ENCODE measurements around the gene MICALL2.

MICALL2 gene

GRCh38 chr7:1411414-1411813 lies 47.9 kb downstream of the MICALL2 start:
- DNase-seq: no peak

GRCh38 chr7:1410992-1411391 lies 48.3 kb downstream of the MICALL2 start:
- DNase-seq: no peak

GRCh38 chr7:1409555-1409954 lies 49.7 kb downstream of the MICALL2 start:
- no peak for DNase-seq

GRCh38 chr7:1408466-1408865 lies 50.8 kb downstream of the MICALL2 start:
- DNase-seq: no peak

GRCh38 chr7:1407892-1408291 lies 51.4 kb downstream of the MICALL2 start:
- no peak for DNase-seq

GRCh38 chr7:1404898-1405548 lies 54.2 kb downstream of the MICALL2 start:
- no peak for DNase-seq

GRCh38 chr7:1404460-1404809 lies 54.8 kb downstream of the MICALL2 start:
- DNase-seq: no peak

- DNase-seq: peak; percentile 54
Observed at GRCh38 chr7:1403638-1404459, 55.4 kb downstream of the MICALL2 start.

GRCh38 chr7:1402791-1403637 lies 56.3 kb downstream of the MICALL2 start:
- no peak for DNase-seq

GRCh38 chr7:1402110-1402790 lies 57.0 kb downstream of the MICALL2 start:
- DNase-seq: no peak

GRCh38 chr7:1401011-1401410 lies 58.3 kb downstream of the MICALL2 start:
- DNase-seq: no peak

GRCh38 chr7:1400371-1400770 lies 58.9 kb downstream of the MICALL2 start:
- no peak for DNase-seq

- peak; percentile 65 for DNase-seq
Observed at GRCh38 chr7:1397491-1398327, 61.6 kb downstream of the MICALL2 start.

GRCh38 chr7:1396195-1396594 lies 63.1 kb downstream of the MICALL2 start:
- DNase-seq: no peak

GRCh38 chr7:1395211-1396070 lies 63.8 kb downstream of the MICALL2 start:
- DNase-seq: no peak

GRCh38 chr7:1394371-1394770 lies 64.9 kb downstream of the MICALL2 start:
- no peak for DNase-seq

GRCh38 chr7:1393421-1393820 lies 65.8 kb downstream of the MICALL2 start:
- DNase-seq: no peak

GRCh38 chr7:1392556-1392955 lies 66.7 kb downstream of the MICALL2 start:
- no peak for DNase-seq

GRCh38 chr7:1391449-1391848 lies 67.8 kb downstream of the MICALL2 start:
- no peak for DNase-seq

- no peak for DNase-seq
Observed at GRCh38 chr7:1388703-1389335, 70.5 kb downstream of the MICALL2 start.
